A549 (cell line): ENCODE results near the gene NT5C. TPM values are rescaled to one million over a fixed set of nuclear protein-coding genes. Genes with fewer than 3 reads are reported as not detected.
"Not testable (repeated sequence)": the region's sequence is repeated elsewhere in the genome, so short reads cannot be mapped to it uniquely, and the experiment has no call there.

Source experiments
- ATAC-seq, 2 experiments: fragments of 200-7000 bp in 1 of 2; fragments of >200 bp in 1 of 2; cut with Nextera tagmentation in 1 of 2; cut with Tn5 transposase in 1 of 2; 3 replicates each; pipeline versions ENCODE4 v1.8.0 to v1.9.1; 2018 to 2020; ENCODE audit warnings: mild to moderate bottlenecking in 1 of 2, moderate library complexity in 1 of 2
- CTCF ChIA-PET: fragments of 300-600 bp; sonication (Branson Sonifier 250); formaldehyde crosslinking; extraction: SDS; loops from one replicate; lab custom pipeline; 2021; ENCODE audit warnings: antibody characterized with exemption, inconsistent platforms; lab: Yijun Ruan, JAX
- POLR2A ChIA-PET: fragments of 350-600 bp; formaldehyde crosslinking; extraction: SDS; loops from one replicate; lab custom pipeline; 2021; ENCODE audit warnings: antibody characterized with exemption, inconsistent platforms; lab: Yijun Ruan, JAX
- DNase-seq, 2 experiments: peaks; one replicate each; pipeline versions ENCODE4 v3.0.0 to v3.0.0-alpha.2; 2011 to 2016; ENCODE audit warnings: low read depth in 1 of 2, low spot score in 1 of 2
- FAIRE-seq: peaks from 2 replicates; lab custom pipeline; 2011; peaks lifted over from hg19 to GRCh38; lab: Jason Lieb, UNC
- H3K27ac ChIP-seq, 2 experiments: fragments of >200 bp; sonication (Bioruptor Twin); formaldehyde crosslinking; 3 replicates each; pipeline ENCODE4 v1.5.1; 2016 to 2017
- H3K4me1 ChIP-seq: fragments of >200 bp; sonication (Bioruptor Twin); formaldehyde crosslinking; 3 replicates; pipeline ENCODE4 v1.6.1; 2016
- H3K4me2 ChIP-seq: fragments of >200 bp; sonication (Bioruptor Twin); formaldehyde crosslinking; 3 replicates; pipeline ENCODE4 v1.6.1; 2016
- H3K4me3 ChIP-seq: fragments of >200 bp; sonication (Bioruptor Twin); formaldehyde crosslinking; 3 replicates; pipeline ENCODE4 v1.5.1; 2016
- H3K9me3 ChIP-seq: fragments of >200 bp; sonication (Bioruptor Twin); formaldehyde crosslinking; 3 replicates; pipeline ENCODE4 v1.6.1; 2016
- BHLHE40 ChIP-seq: IDR thresholded peaks from 2 replicates; pipeline ENCODE4 v1.6.1; 2012; ENCODE audit warnings: low read depth, low read length, inconsistent platforms
- CHD2 ChIP-seq: fragments of 150-350 bp; IDR thresholded peaks from 2 replicates; pipeline ENCODE4 v1.6.1; 2014; ENCODE audit warnings: low read length; ENCODE audit not compliant: partially characterized antibody
- ESRRA ChIP-seq: fragments of 150-350 bp; IDR thresholded peaks from 2 replicates; pipeline ENCODE4 v1.6.1; 2014; ENCODE audit warnings: mild to moderate bottlenecking, low read length, borderline replicate concordance
- FOSB ChIP-seq: fragments of 250-450 bp; sonication (Bioruptor Pico); IDR thresholded peaks from 2 replicates; pipeline ENCODE4 v1.5.0; 2020; ENCODE audit warnings: mild to moderate bottlenecking, moderate library complexity
- HDAC2 ChIP-seq: fragments of 200-600 bp; sonication (generic); IDR thresholded peaks from 2 replicates; pipeline ENCODE4 v1.6.1; 2016
- HEYL ChIP-seq: fragments of 250-450 bp; sonication (Bioruptor Pico); IDR thresholded peaks from 2 replicates; pipeline ENCODE4 v1.8.0; 2021; ENCODE audit warnings: mild to moderate bottlenecking, moderate library complexity
- JUNB ChIP-seq: fragments of >200 bp; sonication (Bioruptor Twin); formaldehyde crosslinking; IDR thresholded peaks from 2 replicates; pipeline ENCODE4 v1.6.1; 2016
- MAZ ChIP-seq: fragments of 150-350 bp; IDR thresholded peaks from 2 replicates; pipeline ENCODE4 v1.6.1; 2014; ENCODE audit warnings: antibody characterized with exemption, low read depth, low read length, borderline replicate concordance
- PHF8 ChIP-seq: fragments of 200-600 bp; sonication (generic); IDR thresholded peaks from 2 replicates; pipeline ENCODE4 v1.6.1; 2016; ENCODE audit warnings: low read depth, mild to moderate bottlenecking, antibody characterized with exemption, moderate library complexity, borderline replicate concordance
- POLR2AphosphoS2 ChIP-seq: conservative IDR thresholded peaks from 2 replicates; pipeline ENCODE4 v1.6.1; 2012; ENCODE audit warnings: low read length, improper control_type of control experiment, inconsistent platforms
- RFX5 ChIP-seq: fragments of 450-650 bp; IDR thresholded peaks from 2 replicates; pipeline ENCODE4 v1.7.1; 2014; ENCODE audit warnings: antibody characterized with exemption, mild to moderate bottlenecking, moderate library complexity
- TFCP2L1 ChIP-seq: fragments of 250-450 bp; sonication (Bioruptor Pico); IDR thresholded peaks from 2 replicates; pipeline ENCODE4 v1.5.0; 2021; ENCODE audit warnings: mild to moderate bottlenecking
- WGBS: methylation state at CpG from one replicate; pipeline ENCODE4 v1.1.6; 2017; ENCODE audit errors: missing lambda C conversion rate; 5-methylcytosine and 5-hydroxymethylcytosine counted together
- polyA plus RNA-seq, 4 experiments: library from polyadenylated mRNA; depleted of rRNA in 3 of 4; stranded (reverse); fragments of >200 nt; fragmentation: RNase III in 1 of 4; extraction: RNeasy Plus Mini Kit Qiagen cat#74134 plus additional on column Dnase treatment in 1 of 4; gene quantifications; 2 replicates in 3 of 4; 3 replicates in 1 of 4; pipeline ENCODE4 v1.2.3, GENCODE V29; 2011 to 2017
- TF ChIP-seq, protein P1 (sequence below): fragments of 250-450 bp; sonication (Bioruptor Pico); IDR thresholded peaks from 2 replicates; pipeline ENCODE4 v1.5.0; 2021; ENCODE audit warnings: mild to moderate bottlenecking, moderate library complexity, borderline replicate concordance
- TF ChIP-seq, protein P2 (sequence below): fragments of >200 bp; sonication (Bioruptor Twin); formaldehyde crosslinking; IDR thresholded peaks from 3 replicates; pipeline ENCODE4 v1.6.1; 2016
- TF ChIP-seq, protein P3 (sequence below): IDR thresholded peaks from 2 replicates; pipeline ENCODE4 v1.6.1; 2012
- TF ChIP-seq, protein P4 (sequence below): fragments of 450-650 bp; IDR thresholded peaks from 2 replicates; pipeline ENCODE4 v1.6.1; 2014; ENCODE audit warnings: antibody characterized with exemption
- TF ChIP-seq, protein P5 (sequence below): fragments of >200 bp; sonication (Bioruptor Twin); formaldehyde crosslinking; IDR thresholded peaks from 3 replicates; pipeline ENCODE4 v1.5.1; 2016
- TF ChIP-seq, protein P6 (sequence below): fragments of 150-350 bp; IDR thresholded peaks from 2 replicates; pipeline ENCODE4 v1.6.1; 2014; ENCODE audit warnings: low read depth, mild to moderate bottlenecking, low read length

The NT5C gene
- polyA plus RNA-seq, 2 of the 4 experiments (the other 2 are of a cell fraction): 73.7 to 91.4 TPM

DNA sequence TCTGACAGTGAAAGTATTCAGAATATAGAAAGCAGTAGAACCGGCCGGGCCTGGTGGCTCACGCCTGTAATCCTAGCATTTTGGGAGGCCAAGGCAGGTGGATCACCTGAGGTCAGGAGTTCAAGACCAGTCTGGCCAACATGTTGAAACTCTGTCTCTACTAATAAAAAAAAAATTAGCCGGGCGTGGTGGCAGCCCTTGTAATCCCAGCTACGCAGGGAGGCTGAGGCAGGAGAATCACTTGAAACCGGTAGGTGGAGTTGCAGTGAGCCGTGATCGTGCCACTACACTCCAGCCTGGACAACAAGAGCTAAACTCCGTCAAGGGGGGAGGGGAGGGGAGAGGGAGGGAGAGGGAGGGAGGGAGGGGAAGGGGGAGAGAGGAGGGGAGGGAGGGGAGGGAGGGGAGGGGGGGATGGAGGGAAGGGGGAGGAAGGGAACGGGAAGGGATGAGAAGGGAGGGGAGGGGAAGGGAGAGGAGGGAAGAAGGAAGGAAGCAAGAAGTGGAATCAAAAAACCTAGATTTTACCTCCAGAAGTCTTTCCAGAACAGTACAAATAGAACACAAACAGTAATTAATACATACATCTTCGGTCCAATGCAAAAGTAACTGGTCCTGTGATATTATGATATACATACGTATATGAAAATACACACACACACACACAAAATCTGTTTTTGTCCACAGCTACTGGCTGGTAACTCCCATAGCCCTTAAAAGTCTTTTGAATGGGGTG, 10.9 kb upstream of the NT5C start:
- TF ChIP-seq, protein P1, sequence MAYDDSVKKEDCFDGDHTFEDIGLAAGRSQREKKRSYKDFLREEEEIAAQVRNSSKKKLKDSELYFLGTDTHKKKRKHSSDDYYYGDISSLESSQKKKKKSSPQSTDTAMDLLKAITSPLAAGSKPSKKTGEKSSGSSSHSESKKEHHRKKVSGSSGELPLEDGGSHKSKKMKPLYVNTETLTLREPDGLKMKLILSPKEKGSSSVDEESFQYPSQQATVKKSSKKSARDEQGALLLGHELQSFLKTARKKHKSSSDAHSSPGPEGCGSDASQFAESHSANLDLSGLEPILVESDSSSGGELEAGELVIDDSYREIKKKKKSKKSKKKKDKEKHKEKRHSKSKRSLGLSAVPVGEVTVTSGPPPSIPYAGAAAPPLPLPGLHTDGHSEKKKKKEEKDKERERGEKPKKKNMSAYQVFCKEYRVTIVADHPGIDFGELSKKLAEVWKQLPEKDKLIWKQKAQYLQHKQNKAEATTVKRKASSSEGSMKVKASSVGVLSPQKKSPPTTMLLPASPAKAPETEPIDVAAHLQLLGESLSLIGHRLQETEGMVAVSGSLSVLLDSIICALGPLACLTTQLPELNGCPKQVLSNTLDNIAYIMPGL: no peak
- no peak for TF ChIP-seq CHD2
- TF ChIP-seq TFCP2L1: no peak
- TF ChIP-seq HEYL (CRISPR knock-in tag): no peak
- TF ChIP-seq, protein P2, sequence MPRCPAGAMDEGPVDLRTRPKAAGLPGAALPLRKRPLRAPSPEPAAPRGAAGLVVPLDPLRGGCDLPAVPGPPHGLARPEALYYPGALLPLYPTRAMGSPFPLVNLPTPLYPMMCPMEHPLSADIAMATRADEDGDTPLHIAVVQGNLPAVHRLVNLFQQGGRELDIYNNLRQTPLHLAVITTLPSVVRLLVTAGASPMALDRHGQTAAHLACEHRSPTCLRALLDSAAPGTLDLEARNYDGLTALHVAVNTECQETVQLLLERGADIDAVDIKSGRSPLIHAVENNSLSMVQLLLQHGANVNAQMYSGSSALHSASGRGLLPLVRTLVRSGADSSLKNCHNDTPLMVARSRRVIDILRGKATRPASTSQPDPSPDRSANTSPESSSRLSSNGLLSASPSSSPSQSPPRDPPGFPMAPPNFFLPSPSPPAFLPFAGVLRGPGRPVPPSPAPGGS: no peak
- TF ChIP-seq PHF8: no peak
- TF ChIP-seq, protein P3, sequence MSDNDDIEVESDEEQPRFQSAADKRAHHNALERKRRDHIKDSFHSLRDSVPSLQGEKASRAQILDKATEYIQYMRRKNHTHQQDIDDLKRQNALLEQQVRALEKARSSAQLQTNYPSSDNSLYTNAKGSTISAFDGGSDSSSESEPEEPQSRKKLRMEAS: no peak
- TF ChIP-seq, protein P4, sequence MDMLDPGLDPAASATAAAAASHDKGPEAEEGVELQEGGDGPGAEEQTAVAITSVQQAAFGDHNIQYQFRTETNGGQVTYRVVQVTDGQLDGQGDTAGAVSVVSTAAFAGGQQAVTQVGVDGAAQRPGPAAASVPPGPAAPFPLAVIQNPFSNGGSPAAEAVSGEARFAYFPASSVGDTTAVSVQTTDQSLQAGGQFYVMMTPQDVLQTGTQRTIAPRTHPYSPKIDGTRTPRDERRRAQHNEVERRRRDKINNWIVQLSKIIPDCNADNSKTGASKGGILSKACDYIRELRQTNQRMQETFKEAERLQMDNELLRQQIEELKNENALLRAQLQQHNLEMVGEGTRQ: no peak
- no peak for TF ChIP-seq HDAC2
- no peak for TF ChIP-seq ESRRA
- no peak for TF ChIP-seq BHLHE40
- TF ChIP-seq POLR2AphosphoS2: no peak; the same call in 1 of the 2 replicates
- no peak for TF ChIP-seq MAZ
- TF ChIP-seq, protein P5, sequence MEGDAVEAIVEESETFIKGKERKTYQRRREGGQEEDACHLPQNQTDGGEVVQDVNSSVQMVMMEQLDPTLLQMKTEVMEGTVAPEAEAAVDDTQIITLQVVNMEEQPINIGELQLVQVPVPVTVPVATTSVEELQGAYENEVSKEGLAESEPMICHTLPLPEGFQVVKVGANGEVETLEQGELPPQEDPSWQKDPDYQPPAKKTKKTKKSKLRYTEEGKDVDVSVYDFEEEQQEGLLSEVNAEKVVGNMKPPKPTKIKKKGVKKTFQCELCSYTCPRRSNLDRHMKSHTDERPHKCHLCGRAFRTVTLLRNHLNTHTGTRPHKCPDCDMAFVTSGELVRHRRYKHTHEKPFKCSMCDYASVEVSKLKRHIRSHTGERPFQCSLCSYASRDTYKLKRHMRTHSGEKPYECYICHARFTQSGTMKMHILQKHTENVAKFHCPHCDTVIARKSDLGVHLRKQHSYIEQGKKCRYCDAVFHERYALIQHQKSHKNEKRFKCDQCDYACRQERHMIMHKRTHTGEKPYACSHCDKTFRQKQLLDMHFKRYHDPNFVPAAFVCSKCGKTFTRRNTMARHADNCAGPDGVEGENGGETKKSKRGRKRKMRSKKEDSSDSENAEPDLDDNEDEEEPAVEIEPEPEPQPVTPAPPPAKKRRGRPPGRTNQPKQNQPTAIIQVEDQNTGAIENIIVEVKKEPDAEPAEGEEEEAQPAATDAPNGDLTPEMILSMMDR: no peak
- TF ChIP-seq JUNB: no peak
- no peak for TF ChIP-seq FOSB (CRISPR knock-in tag)
- ATAC-seq: 0 out of 6 replicates have a peak, but pooled peaks of 1 of the 2 experiments have one; percentile 21
- DNase-seq: no peak
- ChIA-PET CTCF (interaction anchor here (0.7 to 62.2 kb wide), 5 partner anchors 11 to 59 kb away, joined by 3 to 3429 read pairs (median 24); partner anchors contain the start of genes ARMC7, ATP5PD, KCTD2 and NT5C), POLR2A (no interaction called here)
- Histone ChIP-seq H3K9me3 (no peaks in the 10 kb centered on the region), H3K4me3 (no peak overlapping the region), H3K4me1 (no peaks in the 10 kb centered on the region), H3K27ac (no peak overlapping the region), H3K4me2 (no peak overlapping the region)
- WGBS: 90% methylated on average over 12 of the region's 13 CpGs
- FAIRE-seq: no peak

DNA sequence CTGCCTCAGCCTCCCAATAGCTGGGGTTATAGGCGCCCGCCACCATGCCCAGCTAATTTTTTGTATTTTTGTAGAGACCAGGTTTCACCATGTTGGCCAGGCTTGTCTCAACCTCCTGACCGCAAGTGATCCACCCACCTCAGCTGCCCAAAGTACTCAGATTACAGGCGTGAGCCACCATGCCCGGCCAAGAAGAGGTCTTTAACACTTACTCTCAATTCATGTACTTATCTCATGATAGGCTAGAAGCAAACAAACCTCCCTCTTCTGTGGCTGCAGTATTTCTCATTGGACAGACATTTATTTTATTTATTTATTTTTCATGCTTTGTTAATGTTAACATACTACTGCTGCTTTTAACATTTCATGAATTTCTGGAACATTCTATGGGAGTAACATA, 7.0 kb upstream of the NT5C start:
- no peaks in the 10 kb centered on the region for H3K4me1 ChIP-seq
- FAIRE-seq: no peak
- POLR2A ChIA-PET: interaction anchor here (0.6 to 1.4 kb wide), 2 partner anchors 16 to 31 kb away, joined by 3 to 4 read pairs; no protein-coding TSS in a partner anchor
- WGBS: 93% methylated on average over 5 of the region's 5 CpGs
- TF ChIP-seq, protein P6, sequence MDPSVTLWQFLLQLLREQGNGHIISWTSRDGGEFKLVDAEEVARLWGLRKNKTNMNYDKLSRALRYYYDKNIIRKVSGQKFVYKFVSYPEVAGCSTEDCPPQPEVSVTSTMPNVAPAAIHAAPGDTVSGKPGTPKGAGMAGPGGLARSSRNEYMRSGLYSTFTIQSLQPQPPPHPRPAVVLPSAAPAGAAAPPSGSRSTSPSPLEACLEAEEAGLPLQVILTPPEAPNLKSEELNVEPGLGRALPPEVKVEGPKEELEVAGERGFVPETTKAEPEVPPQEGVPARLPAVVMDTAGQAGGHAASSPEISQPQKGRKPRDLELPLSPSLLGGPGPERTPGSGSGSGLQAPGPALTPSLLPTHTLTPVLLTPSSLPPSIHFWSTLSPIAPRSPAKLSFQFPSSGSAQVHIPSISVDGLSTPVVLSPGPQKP: no peak
- TF ChIP-seq RFX5: no peak
- DNase-seq: no peak
- no peak for ATAC-seq
- H3K4me2 ChIP-seq: no peak overlapping the region
- CTCF ChIA-PET: interaction anchor here (1.0 to 62.2 kb wide), 7 partner anchors 7 to 185 kb away, joined by 3 to 3429 read pairs (median 5); partner anchors contain the start of genes ARMC7, ATP5PD, KCTD2 and NT5C
- H3K4me3 ChIP-seq: no peak overlapping the region
- H3K9me3 ChIP-seq: no peaks in the 10 kb centered on the region
- H3K27ac ChIP-seq: no peak overlapping the region

DNA sequence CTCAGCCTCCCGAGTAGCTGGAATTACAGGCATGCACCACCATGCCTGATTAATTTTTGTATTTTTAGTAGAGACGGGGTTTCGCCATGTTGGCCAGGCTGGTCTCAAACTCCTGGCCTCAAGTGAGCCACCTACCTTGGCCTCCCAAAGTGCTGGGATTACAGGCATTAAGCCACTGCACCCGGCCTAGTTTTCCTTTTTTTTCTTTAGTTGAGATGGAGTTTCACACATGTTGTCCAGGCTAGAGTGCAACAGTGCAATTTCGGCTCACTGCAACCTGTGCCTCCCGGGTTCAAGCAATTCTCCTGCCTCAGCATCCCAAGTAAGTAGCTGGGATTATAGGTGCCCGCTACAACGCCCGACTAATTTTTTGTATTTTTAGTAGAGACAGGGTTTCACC, 6.2 kb upstream of the NT5C start:
- ChIA-PET POLR2A (interaction anchor here (0.7 to 1.7 kb wide), 2 partner anchors 17 to 39 kb away, joined by 5 to 10 read pairs; partner anchors contain the start of gene JPT1), CTCF (interaction anchor here (0.7 to 62.2 kb wide), 8 partner anchors 10 to 218 kb away, joined by 3 to 3429 read pairs (median 5); partner anchors contain the start of genes ARMC7, ATP5PD, KCTD2 and SLC16A5)
- not testable (repeated sequence) for FAIRE-seq, H3K27ac ChIP-seq, H3K4me2 ChIP-seq, ATAC-seq, H3K9me3 ChIP-seq, H3K4me3 ChIP-seq, H3K4me1 ChIP-seq, DNase-seq
- 92% methylated on average over 9 of the region's 9 CpGs for WGBS
